ENCODE results near the gene NOL9.

NOL9 gene

GRCh38 chr1:6519491-6519934 lies 34.8 kb downstream of the NOL9 start:
- peak; percentile 48 for DNase-seq

GRCh38 chr1:6517435-6517851 lies 36.9 kb downstream of the NOL9 start:
- no peak for DNase-seq

GRCh38 chr1:6515771-6516170 lies 38.5 kb downstream of the NOL9 start:
- no peak for DNase-seq

GRCh38 chr1:6513320-6513801 lies 41.0 kb downstream of the NOL9 start:
- DNase-seq: no peak

- no peak for DNase-seq
These were observed 41.4 kb downstream of the NOL9 start for GRCh38 chr1:6512908-6513280.

GRCh38 chr1:6512245-6512907 lies 41.9 kb downstream of the NOL9 start:
- DNase-seq: no peak

- DNase-seq: no peak
These were observed 42.6 kb downstream of the NOL9 start for GRCh38 chr1:6511561-6512244.

GRCh38 chr1:6511056-6511455 lies 43.3 kb downstream of the NOL9 start:
- DNase-seq: no peak

- DNase-seq: no peak
These were observed 43.8 kb downstream of the NOL9 start for GRCh38 chr1:6510493-6510892.

- DNase-seq: no peak
These were observed 44.4 kb downstream of the NOL9 start for GRCh38 chr1:6509919-6510291.

GRCh38 chr1:6509220-6509918 lies 44.9 kb downstream of the NOL9 start:
- DNase-seq: no peak

GRCh38 chr1:6508816-6509189 lies 45.5 kb downstream of the NOL9 start:
- DNase-seq: no peak

GRCh38 chr1:6508154-6508815 lies 46.0 kb downstream of the NOL9 start:
- no peak for DNase-seq

- no peak for DNase-seq
These were observed 46.8 kb downstream of the NOL9 start for GRCh38 chr1:6507461-6507911.

- DNase-seq: no peak
These were observed 47.3 kb downstream of the NOL9 start for GRCh38 chr1:6507037-6507428.

GRCh38 chr1:6506210-6507036 lies 47.9 kb downstream of the NOL9 start:
- DNase-seq: no peak

- DNase-seq: no peak
These were observed 48.7 kb downstream of the NOL9 start for GRCh38 chr1:6505367-6506209.

GRCh38 chr1:6504887-6505286 lies 49.4 kb downstream of the NOL9 start:
- DNase-seq: no peak

GRCh38 chr1:6503884-6504602 lies 50.3 kb downstream of the NOL9 start:
- DNase-seq: no peak

GRCh38 chr1:6502000-6502891 lies 52.1 kb downstream of the NOL9 start:
- no peak for DNase-seq

Measured in NCI-H2171 treated with DMSO at 0.1 percent for 48 hours (cell line).